Measurements from ENCODE around the gene ORC3. TPM values are rescaled to one million over a fixed set of nuclear protein-coding genes. Genes with fewer than 3 reads are reported as not detected.

ORC3 gene
- total RNA-seq, 2 donors from 2014 or later: 32.7 to 43.7 TPM

- ATAC-seq (replicated peaks): no peak
- Mint-ChIP-seq H3K4me3 (no peak overlapping the region), H3K27ac (no peak overlapping the region), H3K4me1 (peaks cover 4% of the 10 kb centered on the region), H3K9me3 (no peaks in the 10 kb centered on the region), H3K27me3 (no peaks in the 10 kb centered on the region), H3K36me3 (ENCODE audit: low read depth) (peaks cover 62% of the 10 kb centered on the region)
Observed at GRCh38 chr6:87628881-87629280, 38.9 kb downstream of the ORC3 start.

GRCh38 chr6:87630746-87631145 lies 40.8 kb downstream of the ORC3 start:
- Mint-ChIP-seq H3K36me3 (ENCODE audit: low read depth) (peaks cover 56% of the 10 kb centered on the region), H3K4me1 (peaks cover 4% of the 10 kb centered on the region), H3K27me3 (no peaks in the 10 kb centered on the region), H3K9me3 (no peaks in the 10 kb centered on the region), H3K27ac (no peak overlapping the region), H3K4me3 (no peak overlapping the region)
- ATAC-seq (replicated peaks): no peak

GRCh38 chr6:87633851-87634250 lies 43.9 kb downstream of the ORC3 start:
- Mint-ChIP-seq H3K27me3 (no peaks in the 10 kb centered on the region), H3K36me3 (ENCODE audit: low read depth) (peaks cover 62% of the 10 kb centered on the region), H3K27ac (no peak overlapping the region), H3K4me1 (peaks cover 4% of the 10 kb centered on the region), H3K4me3 (no peak overlapping the region), H3K9me3 (no peaks in the 10 kb centered on the region)
- ATAC-seq (replicated peaks): peak; percentile 54

GRCh38 chr6:87636315-87636714 lies 46.4 kb downstream of the ORC3 start:
- ATAC-seq (replicated peaks): no peak
- H3K4me3 Mint-ChIP-seq: no peak overlapping the region
- no peaks in the 10 kb centered on the region for H3K27me3 Mint-ChIP-seq
- H3K36me3 Mint-ChIP-seq (ENCODE audit: low read depth): peaks cover 67% of the 10 kb centered on the region
- H3K27ac Mint-ChIP-seq: no peak overlapping the region
- peaks cover 4% of the 10 kb centered on the region for H3K4me1 Mint-ChIP-seq
- H3K9me3 Mint-ChIP-seq: no peaks in the 10 kb centered on the region

GRCh38 chr6:87637106-87637505 lies 47.2 kb downstream of the ORC3 start:
- ATAC-seq (replicated peaks): no peak
- Mint-ChIP-seq H3K9me3 (no peaks in the 10 kb centered on the region), H3K27ac (no peak overlapping the region), H3K4me3 (no peak overlapping the region), H3K27me3 (no peaks in the 10 kb centered on the region), H3K36me3 (ENCODE audit: low read depth) (peaks cover 67% of the 10 kb centered on the region), H3K4me1 (peaks cover 4% of the 10 kb centered on the region)

GRCh38 chr6:87639373-87639772 lies 49.4 kb downstream of the ORC3 start:
- Mint-ChIP-seq H3K36me3 (ENCODE audit: low read depth) (peaks cover 55% of the 10 kb centered on the region), H3K4me3 (no peak overlapping the region), H3K4me1 (no peaks in the 10 kb centered on the region), H3K27me3 (no peaks in the 10 kb centered on the region), H3K9me3 (no peaks in the 10 kb centered on the region), H3K27ac (no peak overlapping the region)
- ATAC-seq (replicated peaks): no peak

- Mint-ChIP-seq H3K9me3 (no peaks in the 10 kb centered on the region), H3K36me3 (ENCODE audit: low read depth) (peaks cover 40% of the 10 kb centered on the region), H3K4me3 (no peak overlapping the region), H3K27ac (peak overlapping the region; percentile 10), H3K27me3 (no peaks in the 10 kb centered on the region), H3K4me1 (peaks cover 5% of the 10 kb centered on the region)
- ATAC-seq (replicated peaks): peak; percentile 92
Observed at GRCh38 chr6:87641065-87641692, 51.2 kb downstream of the ORC3 start.

- H3K36me3 Mint-ChIP-seq (ENCODE audit: low read depth): peaks cover 13% of the 10 kb centered on the region
- H3K4me1 Mint-ChIP-seq: peaks cover 5% of the 10 kb centered on the region
- H3K27ac Mint-ChIP-seq: peak overlapping the region; percentile 78
- peak overlapping the region; percentile 75 for H3K4me3 Mint-ChIP-seq
- H3K9me3 Mint-ChIP-seq: no peaks in the 10 kb centered on the region
- peak; percentile 17 for ATAC-seq (replicated peaks)
- no peaks in the 10 kb centered on the region for H3K27me3 Mint-ChIP-seq
Observed at GRCh38 chr6:87645080-87645479, 55.1 kb downstream of the ORC3 start.

- Mint-ChIP-seq H3K27ac (peak overlapping the region; percentile 74), H3K36me3 (ENCODE audit: low read depth) (peaks cover 61% of the 10 kb centered on the region), H3K4me3 (peak overlapping the region; percentile 47), H3K9me3 (no peaks in the 10 kb centered on the region), H3K27me3 (no peaks in the 10 kb centered on the region), H3K4me1 (peaks cover 29% of the 10 kb centered on the region)
- peak; percentile 96 for ATAC-seq (replicated peaks)
Observed at GRCh38 chr6:87653074-87653962, 63.4 kb downstream of the ORC3 start.

GRCh38 chr6:87654122-87654521 lies 64.2 kb downstream of the ORC3 start:
- Mint-ChIP-seq H3K27ac (peak overlapping the region; percentile 74), H3K36me3 (ENCODE audit: low read depth) (peaks cover 62% of the 10 kb centered on the region), H3K4me3 (no peak overlapping the region), H3K27me3 (no peaks in the 10 kb centered on the region), H3K4me1 (peaks cover 29% of the 10 kb centered on the region), H3K9me3 (no peaks in the 10 kb centered on the region)
- no peak for ATAC-seq (replicated peaks)

- peaks cover 29% of the 10 kb centered on the region for H3K4me1 Mint-ChIP-seq
- no peaks in the 10 kb centered on the region for H3K9me3 Mint-ChIP-seq
- ATAC-seq (replicated peaks): no peak
- H3K27me3 Mint-ChIP-seq: no peaks in the 10 kb centered on the region
- peaks cover 70% of the 10 kb centered on the region for H3K36me3 Mint-ChIP-seq (ENCODE audit: low read depth)
- H3K27ac Mint-ChIP-seq: peak overlapping the region; percentile 22
- H3K4me3 Mint-ChIP-seq: no peak overlapping the region
Observed at GRCh38 chr6:87654875-87655454, 65.0 kb downstream of the ORC3 start.

GRCh38 chr6:87655824-87656223 lies 65.9 kb downstream of the ORC3 start:
- Mint-ChIP-seq H3K4me3 (no peak overlapping the region), H3K4me1 (peaks cover 29% of the 10 kb centered on the region), H3K36me3 (ENCODE audit: low read depth) (peaks cover 72% of the 10 kb centered on the region), H3K9me3 (no peaks in the 10 kb centered on the region), H3K27ac (no peak overlapping the region), H3K27me3 (no peaks in the 10 kb centered on the region)
- no peak for ATAC-seq (replicated peaks)

GRCh38 chr6:87656857-87657256 lies 66.9 kb downstream of the ORC3 start:
- Mint-ChIP-seq H3K27ac (peak overlapping the region; percentile 59), H3K36me3 (ENCODE audit: low read depth) (peaks cover 80% of the 10 kb centered on the region), H3K4me1 (peaks cover 29% of the 10 kb centered on the region), H3K27me3 (no peaks in the 10 kb centered on the region), H3K4me3 (no peak overlapping the region), H3K9me3 (no peaks in the 10 kb centered on the region)
- no peak for ATAC-seq (replicated peaks)

GRCh38 chr6:87658516-87658915 lies 68.6 kb downstream of the ORC3 start:
- H3K27ac Mint-ChIP-seq: no peak overlapping the region
- no peak for ATAC-seq (replicated peaks)
- H3K4me3 Mint-ChIP-seq: no peak overlapping the region
- no peaks in the 10 kb centered on the region for H3K9me3 Mint-ChIP-seq
- H3K36me3 Mint-ChIP-seq (ENCODE audit: low read depth): peaks cover 81% of the 10 kb centered on the region
- no peaks in the 10 kb centered on the region for H3K27me3 Mint-ChIP-seq
- peaks cover 17% of the 10 kb centered on the region for H3K4me1 Mint-ChIP-seq

Measured in activated T-helper 17 cell treated with anti-CD3 and anti-CD28 coated beads, Interleukin-2, amount 50 U/mL, for 72 hours (primary cell).